Lower leg skin (tissue), 4 donors: ENCODE data around the gene SASH3. TPM values are rescaled to one million over a fixed set of nuclear protein-coding genes. Genes with fewer than 3 reads are reported as not detected.

Source experiments
- DNase-seq, 2 donors: peaks; one replicate each; pipeline ENCODE4 v3.0.0-alpha.2; 2019; ENCODE audit warnings: low spot score in 2 of 2
- H3K4me3 ChIP-seq: fragments of 200-600 bp; sonication (generic); 2 replicates; pipeline ENCODE4 v1.5.1; 2017; ENCODE audit warnings: mild to moderate bottlenecking, low read depth; ENCODE audit not compliant: poor library complexity, severe bottlenecking
- POLR2A ChIP-seq, 2 donors: fragments of 450-650 bp; IDR thresholded peaks; one replicate each; pipeline ENCODE4 v1.6.1; 2016 to 2017; ENCODE audit warnings: antibody characterized with exemption in 2 of 2, mild to moderate bottlenecking in 1 of 2, moderate library complexity in 1 of 2
- WGBS, 2 donors: methylation state at CpG; one replicate each; pipeline ENCODE4 v1.1.5; 2018; 5-methylcytosine and 5-hydroxymethylcytosine counted together
- intact Hi-C: fragments of 100-400 bp; cut with DNase I; formaldehyde crosslinking; loops from one replicate; pipeline ENCODE4 v1.15.0; 2023; ENCODE audit warnings: low total_unique reads
- total RNA-seq, 4 donors: library from RNA; depleted of rRNA; stranded (reverse); fragments of >200 nt; gene quantifications; one replicate each; pipeline ENCODE4 v1.1.0, GENCODE V29; 2016
- TF ChIP-seq, protein P1 (sequence below), 3 donors: fragments of 450-650 bp; IDR thresholded peaks; one replicate each; pipeline ENCODE4 v1.5.1; 2016; ENCODE audit warnings: antibody characterized with exemption in 3 of 3, mild to moderate bottlenecking in 3 of 3, moderate library complexity in 2 of 3

The SASH3 gene
- total RNA-seq, 4 donors from 2014 or later = 0.25 to 3.4 (median 1.6) TPM

GRCh38 chrX:129824620-129825019 is 44.9 kb downstream of the SASH3 start:
- no peak overlapping the region for H3K4me3 ChIP-seq
- TF ChIP-seq, protein P1, sequence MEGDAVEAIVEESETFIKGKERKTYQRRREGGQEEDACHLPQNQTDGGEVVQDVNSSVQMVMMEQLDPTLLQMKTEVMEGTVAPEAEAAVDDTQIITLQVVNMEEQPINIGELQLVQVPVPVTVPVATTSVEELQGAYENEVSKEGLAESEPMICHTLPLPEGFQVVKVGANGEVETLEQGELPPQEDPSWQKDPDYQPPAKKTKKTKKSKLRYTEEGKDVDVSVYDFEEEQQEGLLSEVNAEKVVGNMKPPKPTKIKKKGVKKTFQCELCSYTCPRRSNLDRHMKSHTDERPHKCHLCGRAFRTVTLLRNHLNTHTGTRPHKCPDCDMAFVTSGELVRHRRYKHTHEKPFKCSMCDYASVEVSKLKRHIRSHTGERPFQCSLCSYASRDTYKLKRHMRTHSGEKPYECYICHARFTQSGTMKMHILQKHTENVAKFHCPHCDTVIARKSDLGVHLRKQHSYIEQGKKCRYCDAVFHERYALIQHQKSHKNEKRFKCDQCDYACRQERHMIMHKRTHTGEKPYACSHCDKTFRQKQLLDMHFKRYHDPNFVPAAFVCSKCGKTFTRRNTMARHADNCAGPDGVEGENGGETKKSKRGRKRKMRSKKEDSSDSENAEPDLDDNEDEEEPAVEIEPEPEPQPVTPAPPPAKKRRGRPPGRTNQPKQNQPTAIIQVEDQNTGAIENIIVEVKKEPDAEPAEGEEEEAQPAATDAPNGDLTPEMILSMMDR (IDR thresholded peaks at IDR 0.05) = no peak
- TF ChIP-seq POLR2A (IDR thresholded peaks at IDR 0.05) = no peak
- no peak for DNase-seq
- intact Hi-C loops = no loop called here
- 93 to 98% methylated on average over 4 of the region's 4 CpGs for WGBS, 2 donors

GRCh38 chrX:129825746-129826505 is 46.2 kb downstream of the SASH3 start:
- no peak for DNase-seq
- no peak for TF ChIP-seq POLR2A (IDR thresholded peaks at IDR 0.05)
- TF ChIP-seq, protein P1 (IDR thresholded peaks at IDR 0.05) = no peak
- intact Hi-C loops = no loop called here
- H3K4me3 ChIP-seq = no peak overlapping the region
- 55 to 58% methylated on average over 4 of the region's 4 CpGs for WGBS, 2 donors

- WGBS, 2 donors = 62 to 64% methylated on average over 4 of the region's 4 CpGs
- H3K4me3 ChIP-seq = no peak overlapping the region
- intact Hi-C loops = no loop called here
- TF ChIP-seq POLR2A (IDR thresholded peaks at IDR 0.05) = no peak
- TF ChIP-seq, protein P1 (IDR thresholded peaks at IDR 0.05) = no peak
- DNase-seq = no peak
Observed at GRCh38 chrX:129830494-129830893, 50.7 kb downstream of the SASH3 start.

DNA sequence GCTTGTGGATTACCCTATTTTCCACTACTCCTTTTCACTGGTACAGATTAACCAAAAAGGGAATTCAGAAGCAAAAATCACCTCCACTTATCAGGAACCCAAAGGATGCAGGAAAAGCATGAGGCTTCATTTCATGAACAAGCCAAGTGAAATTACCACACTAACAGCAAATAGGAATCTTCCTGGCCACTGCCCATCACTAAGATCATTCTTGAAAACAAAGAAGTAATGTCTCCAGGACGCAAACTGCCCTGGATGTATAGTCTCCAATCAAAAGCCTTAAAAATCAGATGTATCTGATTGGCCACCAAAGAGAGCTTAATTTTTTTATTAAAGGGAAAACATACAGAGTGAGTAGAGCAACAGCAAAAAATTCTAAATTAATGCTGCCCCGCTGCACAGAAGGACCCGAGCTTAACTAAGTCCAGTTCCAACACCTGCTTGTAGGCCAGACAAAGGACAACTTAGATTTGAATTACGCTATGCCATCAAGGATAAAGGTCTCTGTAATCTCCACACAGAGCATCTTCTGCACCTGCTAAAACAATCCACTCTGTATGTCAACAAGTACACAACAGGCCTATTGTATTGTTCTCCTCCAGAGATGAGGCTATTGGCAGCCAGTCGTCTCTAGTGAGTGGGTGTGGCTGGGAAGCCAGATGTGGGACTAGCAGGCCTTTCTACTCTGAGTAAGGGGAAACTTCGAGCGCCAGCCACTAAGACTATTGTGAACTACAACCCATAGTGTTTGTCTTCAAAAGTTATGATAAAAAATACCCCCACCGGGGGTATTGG is 51.5 kb downstream of the SASH3 start:
- TF ChIP-seq POLR2A (IDR thresholded peaks at IDR 0.05) = no peak
- TF ChIP-seq, protein P1 (IDR thresholded peaks at IDR 0.05) = no peak
- 66 to 70% methylated on average over 8 of the region's 8 CpGs for WGBS, 2 donors
- peak; percentile 19 to 72 for DNase-seq

DNA sequence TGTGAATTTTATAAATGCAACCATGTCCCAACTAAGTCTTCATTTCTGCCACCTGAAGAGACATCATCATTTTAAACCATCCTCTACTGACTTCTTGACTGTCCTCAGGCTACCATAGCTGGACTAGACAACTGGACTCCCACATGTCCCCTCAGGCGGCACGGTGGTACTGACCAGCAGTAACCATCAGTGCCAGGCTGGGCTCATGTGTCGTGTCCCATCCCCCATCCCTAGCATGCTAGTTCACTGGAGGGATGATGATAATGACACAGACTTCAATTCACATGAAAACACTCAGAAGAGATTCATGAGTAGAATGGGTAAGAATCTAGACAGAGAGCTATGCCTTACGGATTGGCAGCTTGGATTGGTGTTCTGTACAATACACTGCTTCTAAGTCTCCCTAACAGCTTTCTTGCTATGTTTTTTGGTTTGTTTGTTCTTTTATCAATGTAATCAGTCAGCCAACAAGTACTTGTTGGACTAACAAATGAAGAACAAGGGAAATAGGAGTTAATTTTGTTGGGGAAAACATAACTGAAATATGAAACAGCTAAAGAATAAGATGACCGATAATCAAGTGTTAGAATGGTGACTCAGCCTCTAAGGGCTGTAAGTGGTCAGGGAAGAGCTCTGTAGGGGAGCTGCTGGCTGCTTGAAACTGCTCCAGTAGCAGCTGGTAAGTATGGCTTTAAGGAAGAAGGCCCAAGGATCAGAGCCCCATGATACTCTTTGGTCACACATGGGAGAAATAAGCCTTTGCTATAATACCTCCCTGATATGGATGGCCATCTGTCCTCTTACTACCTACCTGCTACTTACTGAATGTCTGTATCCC is 53.6 kb downstream of the SASH3 start:
- TF ChIP-seq, protein P1 (IDR thresholded peaks at IDR 0.05) = no peak
- no peak for TF ChIP-seq POLR2A (IDR thresholded peaks at IDR 0.05)
- no peak overlapping the region for H3K4me3 ChIP-seq
- peak in 1 of 2 donors; percentile 32 for DNase-seq
- WGBS, 2 donors = 86 to 90% methylated on average over 5 of the region's 5 CpGs
- intact Hi-C loops = no loop called here

More for the DNA sequence above, 51.5 kb downstream of the SASH3 start:
- H3K4me3 ChIP-seq = no peak overlapping the region
- intact Hi-C loops = no loop called here
